ENCODE data around the gene TRA2A. TPM values are rescaled to one million over a fixed set of nuclear protein-coding genes. Genes with fewer than 3 reads are reported as not detected.
A peak's percentile ranks its signal among the peaks of the same experiment; 100 is the strongest.
"Not testable (repeated sequence)": the region's sequence is repeated elsewhere in the genome, so short reads cannot be mapped to it uniquely, and the experiment has no call there.

The TRA2A gene
- total RNA-seq, 4 donors from 2014 or later = 23.7 to 54.0 (median 38.9) TPM

DNA sequence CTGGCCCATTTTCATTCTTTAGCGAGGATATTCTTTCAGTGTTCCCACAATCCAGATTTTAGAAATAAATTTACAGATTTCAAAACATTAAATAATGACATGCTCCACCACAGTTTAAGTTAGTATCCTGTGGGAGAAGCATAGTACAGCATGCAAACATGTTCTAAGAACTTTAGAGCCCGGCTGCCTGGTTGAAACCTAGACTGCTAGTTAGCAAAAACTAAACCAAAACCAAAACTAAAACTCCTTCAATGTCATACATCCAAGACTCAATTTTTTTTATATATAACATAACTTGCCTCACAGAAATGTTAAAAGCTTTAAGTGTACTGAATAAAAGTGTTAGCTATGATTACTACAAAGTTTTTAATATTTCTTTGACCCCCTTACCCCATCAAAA lies 17.0 kb downstream of the TRA2A start:
- 81 to 90% methylated on average over 2 of the region's 2 CpGs for WGBS, 2 donors
- peaks cover 15 to 100% (median 66%) of the 10 kb centered on the region in 3 donors for H3K36me3 ChIP-seq
- H3K27ac ChIP-seq = peak overlapping the region in 3 of 4 donors; percentile 70 to 78 (median 70)
- H3K4me3 ChIP-seq = no peak overlapping the region
- H3K4me1 ChIP-seq = peaks cover 0 to 16% (median 0%) of the 10 kb centered on the region in 3 donors
- H3K9me3 ChIP-seq = no peaks in the 10 kb centered on the region
- TF ChIP-seq, protein P1, sequence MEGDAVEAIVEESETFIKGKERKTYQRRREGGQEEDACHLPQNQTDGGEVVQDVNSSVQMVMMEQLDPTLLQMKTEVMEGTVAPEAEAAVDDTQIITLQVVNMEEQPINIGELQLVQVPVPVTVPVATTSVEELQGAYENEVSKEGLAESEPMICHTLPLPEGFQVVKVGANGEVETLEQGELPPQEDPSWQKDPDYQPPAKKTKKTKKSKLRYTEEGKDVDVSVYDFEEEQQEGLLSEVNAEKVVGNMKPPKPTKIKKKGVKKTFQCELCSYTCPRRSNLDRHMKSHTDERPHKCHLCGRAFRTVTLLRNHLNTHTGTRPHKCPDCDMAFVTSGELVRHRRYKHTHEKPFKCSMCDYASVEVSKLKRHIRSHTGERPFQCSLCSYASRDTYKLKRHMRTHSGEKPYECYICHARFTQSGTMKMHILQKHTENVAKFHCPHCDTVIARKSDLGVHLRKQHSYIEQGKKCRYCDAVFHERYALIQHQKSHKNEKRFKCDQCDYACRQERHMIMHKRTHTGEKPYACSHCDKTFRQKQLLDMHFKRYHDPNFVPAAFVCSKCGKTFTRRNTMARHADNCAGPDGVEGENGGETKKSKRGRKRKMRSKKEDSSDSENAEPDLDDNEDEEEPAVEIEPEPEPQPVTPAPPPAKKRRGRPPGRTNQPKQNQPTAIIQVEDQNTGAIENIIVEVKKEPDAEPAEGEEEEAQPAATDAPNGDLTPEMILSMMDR (IDR thresholded peaks at IDR 0.05) = no peak
- no peak for TF ChIP-seq POLR2A (IDR thresholded peaks at IDR 0.05)
- no peaks in the 10 kb centered on the region for H3K27me3 ChIP-seq
- intact Hi-C loops (cut with DNase I) = no loop called here
- no peak for DNase-seq

GRCh38 chr7:23513746-23514145 lies 18.0 kb downstream of the TRA2A start:
- Histone ChIP-seq H3K36me3 (peaks cover 12 to 100% (median 61%) of the 10 kb centered on the region in 3 donors), H3K27ac (peak overlapping the region; percentile 43 to 78 (median 70)), H3K4me1 (peaks cover 0 to 16% (median 0%) of the 10 kb centered on the region in 3 donors)
- H3K9me3 ChIP-seq; DNase-seq; H3K27me3 ChIP-seq; H3K4me3 ChIP-seq; intact Hi-C loops (cut with DNase I): not testable (repeated sequence)
- 44 to 48% methylated on average over 6 of the region's 6 CpGs for WGBS, 2 donors

- Histone ChIP-seq H3K4me1 (peaks cover 0 to 5% (median 0%) of the 10 kb centered on the region in 3 donors), H3K9me3 (no peaks in the 10 kb centered on the region), H3K27ac (no peak overlapping the region), H3K4me3 (no peak overlapping the region), H3K27me3 (no peaks in the 10 kb centered on the region), H3K36me3 (peaks cover 0 to under 1% (median 0%) of the 10 kb centered on the region in 3 donors)
- TF ChIP-seq, protein P1 (IDR thresholded peaks at IDR 0.05) = no peak
- no peak for TF ChIP-seq POLR2A (IDR thresholded peaks at IDR 0.05)
- 69 to 81% methylated on average over 9 of the region's 9 CpGs for WGBS, 2 donors
- DNase-seq = no peak
- intact Hi-C loops (cut with DNase I) = no loop called here
These were observed 37.8 kb downstream of the TRA2A start for GRCh38 chr7:23494009-23494408.

GRCh38 chr7:23491502-23491901 lies 40.3 kb downstream of the TRA2A start:
- H3K27me3 ChIP-seq = no peaks in the 10 kb centered on the region
- H3K27ac ChIP-seq = no peak overlapping the region
- intact Hi-C loops (cut with DNase I) = no loop called here
- 40 to 51% methylated on average over 3 of the region's 3 CpGs for WGBS, 2 donors
- no peaks in the 10 kb centered on the region for H3K36me3 ChIP-seq
- peaks cover 0 to 5% (median 0%) of the 10 kb centered on the region in 3 donors for H3K4me1 ChIP-seq
- DNase-seq = no peak
- TF ChIP-seq, protein P1 (IDR thresholded peaks at IDR 0.05) = no peak
- no peak for TF ChIP-seq POLR2A (IDR thresholded peaks at IDR 0.05)
- no peaks in the 10 kb centered on the region for H3K9me3 ChIP-seq
- no peak overlapping the region for H3K4me3 ChIP-seq

- Histone ChIP-seq H3K36me3 (no peaks in the 10 kb centered on the region), H3K4me3 (peak overlapping the region; percentile 42 to 74 (median 57)), H3K9me3 (no peaks in the 10 kb centered on the region), H3K27me3 (no peaks in the 10 kb centered on the region), H3K27ac (peak overlapping the region; percentile 22 to 65 (median 48)), H3K4me1 (peaks cover 0 to 5% (median 0%) of the 10 kb centered on the region in 3 donors)
- no peak for DNase-seq
- intact Hi-C loops (cut with DNase I) = no loop called here
- 33 to 37% methylated on average over 1 to 12 of the region's 56 CpGs for WGBS, 2 donors
- TF ChIP-seq, protein P1 (IDR thresholded peaks at IDR 0.05) = no peak
- no peak for TF ChIP-seq POLR2A (IDR thresholded peaks at IDR 0.05)
These were observed 41.2 kb downstream of the TRA2A start for GRCh38 chr7:23490357-23491135.

DNA sequence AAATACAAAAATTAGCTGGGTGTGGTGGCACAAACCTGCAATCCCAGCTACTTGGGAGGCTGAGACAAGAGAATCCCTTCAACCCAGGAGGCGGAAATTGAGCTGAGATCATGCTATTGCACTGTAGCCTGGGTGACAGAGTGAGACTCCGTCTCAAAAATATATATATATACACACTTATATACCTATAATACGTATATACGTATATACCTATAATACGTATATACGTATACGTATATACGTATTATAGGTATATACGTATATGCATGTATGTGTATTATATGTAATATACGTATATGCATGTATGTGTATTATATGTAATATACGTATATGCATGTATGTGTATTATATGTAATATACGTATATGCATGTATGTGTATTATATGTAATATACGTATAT lies 43.1 kb downstream of the TRA2A start:
- H3K27ac ChIP-seq; H3K4me1 ChIP-seq; H3K9me3 ChIP-seq; DNase-seq; intact Hi-C loops (cut with DNase I); H3K4me3 ChIP-seq; H3K36me3 ChIP-seq: not testable (repeated sequence)
- peaks cover 0 to 17% (median 0%) of the 10 kb centered on the region in 4 donors for H3K27me3 ChIP-seq
- WGBS, 2 donors = 93 to 95% methylated on average over 13 of the region's 13 CpGs
